PC-9 (cell line): ENCODE results near the gene SEC22A.

ENCODE experiments used
- EZH2 ChIP-seq: fragments of 200-600 bp; sonication (generic); IDR thresholded peaks from 2 replicates; pipeline ENCODE4 v1.8.0; 2017; ENCODE audit warnings: antibody characterized with exemption, low read depth
- TF ChIP-seq, protein P1 (sequence below): fragments of 200-600 bp; sonication (generic); conservative IDR thresholded peaks from 2 replicates; pipeline ENCODE4 v1.6.1; 2017; ENCODE audit warnings: mixed run types, antibody characterized with exemption, mild to moderate bottlenecking, moderate library complexity

DNA sequence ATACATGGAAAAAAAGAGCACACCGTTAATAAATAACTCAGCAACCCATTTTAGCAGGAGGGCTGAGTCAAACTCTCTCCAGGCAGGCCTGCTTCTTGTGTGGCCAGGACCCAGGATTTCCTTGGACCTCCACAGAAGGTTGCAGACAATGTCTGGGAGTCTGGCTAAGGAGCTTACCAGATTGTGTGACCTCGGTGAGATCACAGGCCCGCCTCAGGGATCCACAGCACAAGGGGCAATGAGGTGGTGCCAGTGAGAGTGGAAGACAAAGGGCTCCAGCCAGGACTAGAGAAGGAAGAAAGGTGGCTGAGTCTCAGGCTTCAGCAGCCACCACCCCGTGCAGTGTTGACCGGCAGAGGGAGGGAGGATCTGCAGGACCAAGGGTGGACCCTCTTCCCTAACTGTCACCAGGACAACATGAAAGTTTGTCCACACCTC, 32.2 kb upstream of the SEC22A start:
- TF ChIP-seq EZH2, result no peak
- TF ChIP-seq, protein P1, sequence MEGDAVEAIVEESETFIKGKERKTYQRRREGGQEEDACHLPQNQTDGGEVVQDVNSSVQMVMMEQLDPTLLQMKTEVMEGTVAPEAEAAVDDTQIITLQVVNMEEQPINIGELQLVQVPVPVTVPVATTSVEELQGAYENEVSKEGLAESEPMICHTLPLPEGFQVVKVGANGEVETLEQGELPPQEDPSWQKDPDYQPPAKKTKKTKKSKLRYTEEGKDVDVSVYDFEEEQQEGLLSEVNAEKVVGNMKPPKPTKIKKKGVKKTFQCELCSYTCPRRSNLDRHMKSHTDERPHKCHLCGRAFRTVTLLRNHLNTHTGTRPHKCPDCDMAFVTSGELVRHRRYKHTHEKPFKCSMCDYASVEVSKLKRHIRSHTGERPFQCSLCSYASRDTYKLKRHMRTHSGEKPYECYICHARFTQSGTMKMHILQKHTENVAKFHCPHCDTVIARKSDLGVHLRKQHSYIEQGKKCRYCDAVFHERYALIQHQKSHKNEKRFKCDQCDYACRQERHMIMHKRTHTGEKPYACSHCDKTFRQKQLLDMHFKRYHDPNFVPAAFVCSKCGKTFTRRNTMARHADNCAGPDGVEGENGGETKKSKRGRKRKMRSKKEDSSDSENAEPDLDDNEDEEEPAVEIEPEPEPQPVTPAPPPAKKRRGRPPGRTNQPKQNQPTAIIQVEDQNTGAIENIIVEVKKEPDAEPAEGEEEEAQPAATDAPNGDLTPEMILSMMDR, result no peak
